ENCODE results near the gene LRRC10B. TPM values are rescaled to one million over a fixed set of nuclear protein-coding genes. Genes with fewer than 3 reads are reported as not detected.

The LRRC10B gene
- total and polyA plus RNA-seq, 12 donors, result 0.33 to 2.6 (median 0.70) TPM; not detected in 1

DNA sequence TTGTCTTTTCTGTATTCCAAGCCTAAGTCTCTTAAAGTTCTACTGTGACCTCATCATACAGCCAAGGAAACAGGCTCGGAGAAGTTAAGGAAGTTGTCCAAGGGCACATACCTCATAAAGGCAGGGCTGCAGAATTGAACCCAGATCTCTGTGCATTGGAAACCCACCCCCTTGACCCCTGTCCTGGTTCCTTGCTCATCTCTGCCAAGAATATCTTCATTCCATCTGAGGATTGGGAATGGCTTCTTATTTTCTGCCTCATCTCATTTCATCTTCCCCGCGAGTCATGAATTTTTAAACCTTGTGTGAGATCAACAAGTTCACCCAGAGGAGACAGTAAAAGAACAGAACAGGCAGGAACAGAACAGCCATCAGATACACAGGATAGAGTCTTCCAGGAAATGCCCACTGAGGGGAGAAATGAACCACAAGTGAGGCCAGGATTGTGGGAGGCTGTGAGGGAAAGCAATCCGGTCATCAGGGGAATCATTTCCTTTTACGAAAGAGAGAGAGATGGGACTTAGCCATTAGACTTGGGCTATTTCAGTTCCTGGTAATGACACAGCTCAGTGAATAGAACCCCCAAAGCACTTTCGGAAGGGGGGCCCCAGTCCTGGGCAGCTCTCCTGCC is 34.4 kb upstream of the LRRC10B start:
- WGBS, 2 donors, result 84 to 88% methylated on average over 6 of the region's 6 CpGs
- intact Hi-C loops (cut with DNase I), result loop anchor here in 4 of 10 donors (10.0 kb wide), 2 partner anchors 101 to 161 kb away; no protein-coding TSS in a partner anchor
- TF ChIP-seq CTCF (IDR thresholded peaks at IDR 0.05), result no peak
- ATAC-seq (no peak), DNase-seq (no peak)
- H3K36me3 ChIP-seq, result peaks cover 0 to 33% (median 0%) of the 10 kb centered on the region in 9 donors
- peak overlapping the region in 3 of 10 donors; percentile 3 to 68 (median 17) for H3K27ac ChIP-seq
- peaks cover 0 to 9% (median 0%) of the 10 kb centered on the region in 11 donors for H3K9me3 ChIP-seq
- peaks cover 3 to 35% (median 19%) of the 10 kb centered on the region in 9 donors for H3K4me1 ChIP-seq
- H3K4me3 ChIP-seq, result no peak overlapping the region
- no peaks in the 10 kb centered on the region for H3K27me3 ChIP-seq

DNA sequence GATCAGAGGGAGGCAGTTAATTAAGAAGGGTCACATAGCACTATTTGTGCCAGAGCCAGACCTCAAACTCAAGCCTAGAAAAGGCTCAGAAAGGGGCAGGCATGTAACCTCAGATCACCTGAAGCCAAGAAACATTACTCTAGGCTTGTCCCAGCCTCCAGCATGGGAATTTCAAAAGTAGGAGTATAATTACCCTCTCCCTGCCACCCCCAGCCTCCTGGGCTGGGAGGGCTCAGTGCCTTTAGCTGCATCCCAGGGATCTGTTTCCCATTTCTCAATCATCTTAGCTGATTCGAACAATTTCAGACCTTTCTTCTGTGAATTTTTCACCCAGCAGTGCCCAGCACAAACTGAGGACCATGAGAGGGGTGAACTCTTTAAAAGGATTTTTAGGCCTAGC is 33.1 kb upstream of the LRRC10B start:
- 92 to 94% methylated on average over 1 of the region's 1 CpG for WGBS, 2 donors
- H3K4me3 ChIP-seq, result no peak overlapping the region
- intact Hi-C loops (cut with DNase I), result loop anchor here in 9 of 10 donors (5.0 to 10.0 kb wide), 8 partner anchors 37 to 257 kb away; partner anchors contain the start of gene SYT7 (in 1 of the 9)
- H3K27ac ChIP-seq, result no peak overlapping the region
- DNase-seq, result no peak
- H3K36me3 ChIP-seq, result peaks cover 0 to 22% (median 0%) of the 10 kb centered on the region in 9 donors
- no peaks in the 10 kb centered on the region for H3K27me3 ChIP-seq
- no peak for TF ChIP-seq CTCF (IDR thresholded peaks at IDR 0.05)
- H3K9me3 ChIP-seq, result peaks cover 0 to 9% (median 0%) of the 10 kb centered on the region in 11 donors
- peaks cover 3 to 37% (median 19%) of the 10 kb centered on the region in 9 donors for H3K4me1 ChIP-seq
- ATAC-seq, result no peak

DNA sequence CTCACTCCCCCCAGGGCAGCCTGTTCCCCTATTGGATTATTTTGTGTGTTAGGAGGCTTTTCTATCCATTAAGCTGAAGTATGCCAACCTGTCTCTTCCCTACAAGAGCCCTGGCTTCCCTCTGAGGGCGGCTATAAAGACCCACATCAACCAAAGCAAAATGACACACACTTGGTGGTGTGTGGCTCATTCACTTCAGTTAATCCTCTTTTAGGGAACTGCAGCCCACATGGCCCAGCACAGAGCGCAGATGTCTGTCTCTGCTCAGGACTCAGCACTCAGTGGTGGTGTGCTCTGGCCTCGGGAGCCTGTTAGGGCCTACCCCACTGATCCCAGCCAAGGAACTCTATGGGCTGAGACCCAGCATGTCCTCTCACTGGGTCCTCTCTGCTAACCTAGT is 32.2 kb upstream of the LRRC10B start:
- H3K9me3 ChIP-seq, result peaks cover 0 to 9% (median 0%) of the 10 kb centered on the region in 11 donors
- peaks cover 0 to 15% (median 0%) of the 10 kb centered on the region in 9 donors for H3K36me3 ChIP-seq
- no peak for TF ChIP-seq CTCF (IDR thresholded peaks at IDR 0.05)
- H3K27me3 ChIP-seq, result no peaks in the 10 kb centered on the region
- intact Hi-C loops (cut with DNase I), result loop anchor here (2.0 to 10.0 kb wide), 11 partner anchors 36 to 256 kb away; partner anchors contain the start of gene SYT7 (in 1 of the 10)
- 89 to 90% methylated on average over 3 of the region's 3 CpGs for WGBS, 2 donors
- DNase-seq (no peak), ATAC-seq (no peak)
- H3K27ac ChIP-seq, result peak overlapping the region in 1 of 10 donors; percentile 28
- H3K4me3 ChIP-seq, result no peak overlapping the region
- peaks cover 3 to 46% (median 22%) of the 10 kb centered on the region in 9 donors for H3K4me1 ChIP-seq

DNA sequence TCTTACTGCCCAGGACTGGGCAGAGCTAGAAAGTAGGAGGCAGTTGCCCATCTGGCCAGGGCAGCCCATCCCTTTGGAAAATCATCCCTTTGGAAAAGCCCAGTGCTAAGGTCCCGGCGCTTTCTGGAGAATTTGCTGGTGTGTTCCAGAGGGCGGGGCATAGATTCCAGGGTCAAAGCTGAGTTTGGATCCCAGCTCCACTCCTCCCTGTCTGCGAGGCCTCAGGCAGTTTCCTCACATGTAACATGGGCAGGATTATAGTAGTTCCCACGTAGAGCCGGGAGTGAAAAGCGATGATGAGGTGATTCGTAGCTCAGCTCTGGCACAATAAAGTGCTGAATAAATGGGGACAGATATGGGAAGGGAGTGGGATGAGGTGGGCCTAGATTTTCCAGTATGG is 31.4 kb upstream of the LRRC10B start:
- 49 to 54% methylated on average over 8 of the region's 8 CpGs for WGBS, 2 donors
- TF ChIP-seq CTCF (IDR thresholded peaks at IDR 0.05), result no peak
- peaks cover 0 to 9% (median 0%) of the 10 kb centered on the region in 11 donors for H3K9me3 ChIP-seq
- no peak overlapping the region for H3K4me3 ChIP-seq
- peaks cover 3 to 47% (median 17%) of the 10 kb centered on the region in 9 donors for H3K4me1 ChIP-seq
- ATAC-seq (peak in 3 of 8 donors; percentile 12 to 22 (median 18)), DNase-seq (no peak)
- no peaks in the 10 kb centered on the region for H3K27me3 ChIP-seq
- intact Hi-C loops (cut with DNase I), result loop anchor here (1.0 to 10.0 kb wide), 13 partner anchors 35 to 255 kb away; partner anchors contain the start of gene SYT7 (in 1 of the 10)
- peaks cover 0 to 15% (median 0%) of the 10 kb centered on the region in 9 donors for H3K36me3 ChIP-seq
- peak overlapping the region in 5 of 10 donors; percentile 19 to 61 (median 44) for H3K27ac ChIP-seq

Measured in heart right ventricle (tissue), 16 donors.